HepG2 (cell line): Measurements from ENCODE around the gene RAB18. TPM values are rescaled to one million over a fixed set of nuclear protein-coding genes. Genes with fewer than 3 reads are reported as not detected.

Source experiments
- ATAC-seq: fragments of 200-7000 bp; cut with Tn5 transposase; 3 replicates; pipeline ENCODE4 v1.9.1; 2020; ENCODE audit warnings: mild to moderate bottlenecking, moderate library complexity
- BruUV-seq: library from RNA; stranded (reverse); fragments of 400-500 nt; replicated peaks from 2 replicates; lab custom pipeline; 2021; lab: Mats Ljungman, UMichigan
- CTCF ChIA-PET: fragments of 300-600 bp; formaldehyde crosslinking; extraction: SDS; loops from one replicate; lab custom pipeline; 2021; ENCODE audit warnings: low total read pairs, inconsistent platforms, low intra/inter-chr PET ratio; lab: Yijun Ruan, JAX
- POLR2A ChIA-PET: fragments of 350-600 bp; sonication (Branson Sonifier 250); formaldehyde crosslinking; loops from one replicate; lab custom pipeline; 2020; ENCODE audit warnings: antibody characterized with exemption, inconsistent platforms; lab: Yijun Ruan, JAX
- DNase-seq: peaks from one replicate; pipeline ENCODE4 v3.0.0-alpha.2; 2015; ENCODE audit warnings: low spot score
- FAIRE-seq: peaks from 3 replicates; lab custom pipeline; 2011; peaks lifted over from hg19 to GRCh38; lab: Jason Lieb, UNC
- H2AFZ ChIP-seq: one replicate; pipeline ENCODE4 v1.6.1; 2011; ENCODE audit warnings: low read length, inconsistent platforms
- H3K27ac ChIP-seq: fragments of 300-600 bp; 3 replicates; pipeline ENCODE4 v1.8.0; 2011; ENCODE audit warnings: mixed run types, mild to moderate bottlenecking, mixed read lengths, low read length, inconsistent platforms; ENCODE audit not compliant: insufficient read depth; ENCODE audit errors: extremely low read length
- H3K27me3 ChIP-seq, 2 experiments: fragments of 200-600 bp in 1 of 2; 2 replicates in 1 of 2; 3 replicates in 1 of 2; pipeline versions ENCODE4 v1.6.0 to v1.8.0; 2011; ENCODE audit warnings: low read length in 2 of 2, mild to moderate bottlenecking in 2 of 2, moderate library complexity in 2 of 2, inconsistent platforms in 1 of 2; ENCODE audit not compliant: insufficient read depth in 2 of 2, control insufficient read depth in 1 of 2
- H3K36me3 ChIP-seq, 2 experiments: fragments of 200-600 bp in 1 of 2; replicated peaks in 1 of 2; 2 replicates in 1 of 2; 3 replicates in 1 of 2; pipeline versions ENCODE4 v1.5.1 to v1.8.0; 2011; ENCODE audit warnings: low read length in 2 of 2, inconsistent platforms in 1 of 2; ENCODE audit not compliant: insufficient read depth in 2 of 2, control insufficient read depth in 1 of 2
- H3K4me1 ChIP-seq: 2 replicates; pipeline ENCODE4 v1.5.1; 2012; ENCODE audit warnings: low read length, inconsistent platforms; ENCODE audit not compliant: insufficient read depth
- H3K4me2 ChIP-seq: 2 replicates; pipeline ENCODE4 v1.6.0; 2011; ENCODE audit warnings: low read depth, low read length, inconsistent platforms
- H3K4me3 ChIP-seq, 3 experiments: fragments of 200-600 bp in 1 of 3; sonication (generic), shearing (Covaris generic) in 1 of 3; replicated peaks in 1 of 3; 2 replicates each; pipeline ENCODE4 v1.5.1; 2011 to 2016; ENCODE audit warnings: low read length in 3 of 3, inconsistent platforms in 2 of 3, low read depth in 2 of 3, mild to moderate bottlenecking in 2 of 3, control low read depth in 1 of 3, mixed read lengths in 1 of 3; ENCODE audit not compliant: insufficient read depth in 1 of 3
- H3K79me2 ChIP-seq: one replicate; pipeline ENCODE4 v1.6.1; 2011; ENCODE audit warnings: low read length, inconsistent platforms; ENCODE audit not compliant: insufficient read depth
- H3K9ac ChIP-seq: 2 replicates; pipeline ENCODE4 v1.6.0; 2011; ENCODE audit warnings: mild to moderate bottlenecking, low read depth, low read length, inconsistent platforms; ENCODE audit not compliant: insufficient read depth
- H3K9me3 ChIP-seq: 2 replicates; pipeline ENCODE4 v1.5.1; 2012; ENCODE audit warnings: mild to moderate bottlenecking, low read length
- H4K20me1 ChIP-seq: 2 replicates; pipeline ENCODE4 v1.6.0; 2011; ENCODE audit warnings: inconsistent platforms, mild to moderate bottlenecking, low read length, moderate library complexity; ENCODE audit not compliant: insufficient read depth
- ARHGAP35 ChIP-seq: sonication (generic); formaldehyde crosslinking; IDR thresholded peaks from 2 replicates; pipeline ENCODE4 v1.9.0; 2022; ENCODE audit warnings: mild to moderate bottlenecking, inconsistent platforms, moderate library complexity, missing genetic modification reagents, borderline replicate concordance
- ARNT2 ChIP-seq: sonication (generic); formaldehyde crosslinking; IDR thresholded peaks from 2 replicates; pipeline ENCODE4 v1.8.0; 2022; ENCODE audit warnings: mild to moderate bottlenecking, low read depth, missing genetic modification reagents, moderate library complexity
- CREBL2 ChIP-seq: sonication (generic); formaldehyde crosslinking; IDR thresholded peaks from 2 replicates; pipeline ENCODE4 v1.8.1; 2023; ENCODE audit warnings: missing genetic modification reagents, mild to moderate bottlenecking, borderline replicate concordance
- GABPB1 ChIP-seq: IDR thresholded peaks from 2 replicates; pipeline ENCODE4 v1.6.1; 2016; ENCODE audit warnings: mild to moderate bottlenecking, missing genetic modification reagents, moderate library complexity, missing compliant biosample characterization
- HMG20A ChIP-seq: IDR thresholded peaks from 2 replicates; pipeline ENCODE4 v1.6.1; 2016; ENCODE audit warnings: borderline replicate concordance
- RXRA ChIP-seq: sonication (generic); formaldehyde crosslinking; IDR thresholded peaks from 2 replicates; pipeline ENCODE4 v1.5.1; 2020; ENCODE audit warnings: missing genetic modification reagents
- TBP ChIP-seq: sonication (generic); formaldehyde crosslinking; IDR thresholded peaks from 2 replicates; pipeline ENCODE4 v1.5.0; 2020; ENCODE audit warnings: missing genetic modification reagents
- ZNF839 ChIP-seq: sonication (generic); formaldehyde crosslinking; IDR thresholded peaks from 2 replicates; pipeline ENCODE4 v1.4.0; 2020; ENCODE audit warnings: missing genetic modification reagents, mild to moderate bottlenecking, borderline replicate concordance
- WGBS: methylation state at CpG from one replicate; pipeline ENCODE4 v1.1.6; 2017; ENCODE audit warnings: low lambda C conversion rate; 5-methylcytosine and 5-hydroxymethylcytosine counted together
- in situ Hi-C: cut with HindIII; loops from 2 replicates; pipeline ENCODE4 v1.10.0; 2017; ENCODE audit warnings: low pct_unique_long_range_greater_than_20kb; ENCODE audit not compliant: extremely low pct_ligation_motif_present
- intact Hi-C: fragments of 100-400 bp; cut with micrococcal nuclease; formaldehyde crosslinking; loops from one replicate; pipeline ENCODE4 v1.10.0; 2022; ENCODE audit not compliant: unreplicated experiment
- polyA plus RNA-seq, 8 experiments: library from polyadenylated mRNA; depleted of rRNA in 3 of 8; stranded (reverse) in 7 of 8; unstranded in 1 of 8; fragments of >200 nt; fragmentation: Illumina TruSeq in 4 of 8; extraction: Trizol in 4 of 8; gene quantifications; 2 replicates each; pipeline versions ENCODE4 v1.2.1 to v1.2.3, GENCODE V29; 2011 to 2016; ENCODE audit warnings: low read depth in 4 of 8, missing spikeins in 1 of 8, mixed read lengths in 1 of 8; ENCODE audit not compliant: insufficient read depth in 1 of 8
- total RNA-seq, 5 experiments: library from RNA; depleted of rRNA; stranded (reverse); fragments of >200 nt; fragmentation: Illumina TruSeq; extraction: Trizol; gene quantifications; 2 replicates each; pipeline ENCODE4 v1.2.3, GENCODE V29; 2016; ENCODE audit warnings: low read depth in 1 of 5
- TF ChIP-seq, protein P1 (sequence below): sonication (generic); formaldehyde crosslinking; IDR thresholded peaks from 2 replicates; pipeline ENCODE4 v1.4.0; 2020; ENCODE audit warnings: missing genetic modification reagents, borderline replicate concordance
- TF ChIP-seq, protein P2 (sequence below): sonication (generic); formaldehyde crosslinking; IDR thresholded peaks from 2 replicates; pipeline ENCODE4 v1.4.0; 2020; ENCODE audit warnings: mild to moderate bottlenecking, missing genetic modification reagents
- TF ChIP-seq, protein P3 (sequence below): sonication (generic); formaldehyde crosslinking; IDR thresholded peaks from 2 replicates; pipeline ENCODE4 v1.8.1; 2023; ENCODE audit warnings: mild to moderate bottlenecking, inconsistent platforms, moderate library complexity, missing genetic modification reagents, borderline replicate concordance
- TF ChIP-seq, protein P4 (sequence below): sonication (generic); formaldehyde crosslinking; IDR thresholded peaks from 2 replicates; pipeline ENCODE4 v1.5.1; 2020; ENCODE audit warnings: mild to moderate bottlenecking, missing genetic modification reagents, moderate library complexity
- TF ChIP-seq, protein P5 (sequence below): sonication (generic); formaldehyde crosslinking; IDR thresholded peaks from 2 replicates; pipeline ENCODE4 v1.4.0; 2020; ENCODE audit warnings: missing genetic modification reagents

RAB18 gene
- total and polyA plus RNA-seq, 2 of the 13 experiments (the other 11 are each of a cell fraction or from before 2014, with no cell fraction given) = 22.3 to 69.1 TPM

- intact Hi-C loops = no loop called here
- POLR2A ChIA-PET = interaction anchor here (0.7 kb wide), 1 partner anchor 774 kb away, joined by 3 read pairs; no protein-coding TSS in a partner anchor
- ATAC-seq (no peak), DNase-seq (no peak), FAIRE-seq (no peak)
- H3K36me3 ChIP-seq = peaks cover 10 to 44% of the 10 kb centered on the region in 2 experiments; a peak in 4 of 5 replicates
- no peak overlapping the region for H3K27ac ChIP-seq
- no peaks in the 10 kb centered on the region for H4K20me1 ChIP-seq
- in situ Hi-C loops = no loop called here
- CTCF ChIA-PET = no interaction called here
- BruUV-seq = no TSS peak
- no peak overlapping the region for H3K4me3 ChIP-seq
- no peak overlapping the region for H3K9ac ChIP-seq
- H3K27me3 ChIP-seq = no peaks in the 10 kb centered on the region
- H3K4me2 ChIP-seq = no peak overlapping the region
- H2AFZ ChIP-seq = no peak overlapping the region
- peaks cover 16% of the 10 kb centered on the region for H3K4me1 ChIP-seq
- 95% methylated on average over 2 of the region's 2 CpGs for WGBS
- TF ChIP-seq GABPB1 (CRISPR knock-in tag) = no peak
- TF ChIP-seq, protein P1, sequence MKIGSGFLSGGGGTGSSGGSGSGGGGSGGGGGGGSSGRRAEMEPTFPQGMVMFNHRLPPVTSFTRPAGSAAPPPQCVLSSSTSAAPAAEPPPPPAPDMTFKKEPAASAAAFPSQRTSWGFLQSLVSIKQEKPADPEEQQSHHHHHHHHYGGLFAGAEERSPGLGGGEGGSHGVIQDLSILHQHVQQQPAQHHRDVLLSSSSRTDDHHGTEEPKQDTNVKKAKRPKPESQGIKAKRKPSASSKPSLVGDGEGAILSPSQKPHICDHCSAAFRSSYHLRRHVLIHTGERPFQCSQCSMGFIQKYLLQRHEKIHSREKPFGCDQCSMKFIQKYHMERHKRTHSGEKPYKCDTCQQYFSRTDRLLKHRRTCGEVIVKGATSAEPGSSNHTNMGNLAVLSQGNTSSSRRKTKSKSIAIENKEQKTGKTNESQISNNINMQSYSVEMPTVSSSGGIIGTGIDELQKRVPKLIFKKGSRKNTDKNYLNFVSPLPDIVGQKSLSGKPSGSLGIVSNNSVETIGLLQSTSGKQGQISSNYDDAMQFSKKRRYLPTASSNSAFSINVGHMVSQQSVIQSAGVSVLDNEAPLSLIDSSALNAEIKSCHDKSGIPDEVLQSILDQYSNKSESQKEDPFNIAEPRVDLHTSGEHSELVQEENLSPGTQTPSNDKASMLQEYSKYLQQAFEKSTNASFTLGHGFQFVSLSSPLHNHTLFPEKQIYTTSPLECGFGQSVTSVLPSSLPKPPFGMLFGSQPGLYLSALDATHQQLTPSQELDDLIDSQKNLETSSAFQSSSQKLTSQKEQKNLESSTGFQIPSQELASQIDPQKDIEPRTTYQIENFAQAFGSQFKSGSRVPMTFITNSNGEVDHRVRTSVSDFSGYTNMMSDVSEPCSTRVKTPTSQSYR = no peak
- TF ChIP-seq ARNT2 (CRISPR knock-in tag) = no peak
- TF ChIP-seq, protein P2, sequence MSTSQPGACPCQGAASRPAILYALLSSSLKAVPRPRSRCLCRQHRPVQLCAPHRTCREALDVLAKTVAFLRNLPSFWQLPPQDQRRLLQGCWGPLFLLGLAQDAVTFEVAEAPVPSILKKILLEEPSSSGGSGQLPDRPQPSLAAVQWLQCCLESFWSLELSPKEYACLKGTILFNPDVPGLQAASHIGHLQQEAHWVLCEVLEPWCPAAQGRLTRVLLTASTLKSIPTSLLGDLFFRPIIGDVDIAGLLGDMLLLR (CRISPR knock-in tag) = no peak
- TF ChIP-seq HMG20A = no peak
- no peak for TF ChIP-seq CREBL2 (CRISPR knock-in tag)
- TF ChIP-seq, protein P3, sequence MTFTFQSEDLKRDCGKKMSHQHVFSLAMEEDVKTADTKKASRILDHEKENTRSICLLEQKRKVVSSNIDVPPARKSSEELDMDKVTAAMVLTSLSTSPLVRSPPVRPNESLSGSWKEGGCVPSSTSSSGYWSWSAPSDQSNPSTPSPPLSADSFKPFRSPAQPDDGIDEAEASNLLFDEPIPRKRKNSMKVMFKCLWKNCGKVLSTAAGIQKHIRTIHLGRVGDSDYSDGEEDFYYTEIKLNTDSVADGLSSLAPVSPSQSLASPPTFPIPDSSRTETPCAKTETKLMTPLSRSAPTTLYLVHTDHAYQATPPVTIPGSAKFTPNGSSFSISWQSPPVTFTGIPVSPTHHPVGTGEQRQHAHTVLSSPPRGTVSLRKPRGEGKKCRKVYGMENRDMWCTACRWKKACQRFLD (CRISPR knock-in tag) = no peak
- no peak for TF ChIP-seq RXRA (CRISPR knock-in tag)
- no peak for TF ChIP-seq ARHGAP35 (CRISPR knock-in tag)
- TF ChIP-seq, protein P4, sequence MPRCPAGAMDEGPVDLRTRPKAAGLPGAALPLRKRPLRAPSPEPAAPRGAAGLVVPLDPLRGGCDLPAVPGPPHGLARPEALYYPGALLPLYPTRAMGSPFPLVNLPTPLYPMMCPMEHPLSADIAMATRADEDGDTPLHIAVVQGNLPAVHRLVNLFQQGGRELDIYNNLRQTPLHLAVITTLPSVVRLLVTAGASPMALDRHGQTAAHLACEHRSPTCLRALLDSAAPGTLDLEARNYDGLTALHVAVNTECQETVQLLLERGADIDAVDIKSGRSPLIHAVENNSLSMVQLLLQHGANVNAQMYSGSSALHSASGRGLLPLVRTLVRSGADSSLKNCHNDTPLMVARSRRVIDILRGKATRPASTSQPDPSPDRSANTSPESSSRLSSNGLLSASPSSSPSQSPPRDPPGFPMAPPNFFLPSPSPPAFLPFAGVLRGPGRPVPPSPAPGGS = no peak
- no peak for TF ChIP-seq TBP (CRISPR knock-in tag)
- TF ChIP-seq, protein P5, sequence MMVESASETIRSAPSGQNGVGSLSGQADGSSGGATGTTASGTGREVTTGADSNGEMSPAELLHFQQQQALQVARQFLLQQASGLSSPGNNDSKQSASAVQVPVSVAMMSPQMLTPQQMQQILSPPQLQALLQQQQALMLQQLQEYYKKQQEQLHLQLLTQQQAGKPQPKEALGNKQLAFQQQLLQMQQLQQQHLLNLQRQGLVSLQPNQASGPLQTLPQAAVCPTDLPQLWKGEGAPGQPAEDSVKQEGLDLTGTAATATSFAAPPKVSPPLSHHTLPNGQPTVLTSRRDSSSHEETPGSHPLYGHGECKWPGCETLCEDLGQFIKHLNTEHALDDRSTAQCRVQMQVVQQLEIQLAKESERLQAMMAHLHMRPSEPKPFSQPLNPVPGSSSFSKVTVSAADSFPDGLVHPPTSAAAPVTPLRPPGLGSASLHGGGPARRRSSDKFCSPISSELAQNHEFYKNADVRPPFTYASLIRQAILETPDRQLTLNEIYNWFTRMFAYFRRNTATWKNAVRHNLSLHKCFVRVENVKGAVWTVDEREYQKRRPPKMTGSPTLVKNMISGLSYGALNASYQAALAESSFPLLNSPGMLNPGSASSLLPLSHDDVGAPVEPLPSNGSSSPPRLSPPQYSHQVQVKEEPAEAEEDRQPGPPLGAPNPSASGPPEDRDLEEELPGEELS (CRISPR knock-in tag) = no peak
- no peak for TF ChIP-seq ZNF839
- no peaks in the 10 kb centered on the region for H3K9me3 ChIP-seq
- peaks cover 3% of the 10 kb centered on the region for H3K79me2 ChIP-seq
Observed at GRCh38 chr10:27534161-27534700, 30.1 kb downstream of the RAB18 start.
